NCI-H2029 (cell line): ENCODE measurements around the gene SUCLA2.
"Not testable (repeated sequence)": the region's sequence is repeated elsewhere in the genome, so short reads cannot be mapped to it uniquely, and the experiment has no call there.

Experiments used
- DNase-seq: peaks from one replicate; lab custom pipeline; 2025; lab: John Stamatoyannopoulos, UW

The SUCLA2 gene

DNA sequence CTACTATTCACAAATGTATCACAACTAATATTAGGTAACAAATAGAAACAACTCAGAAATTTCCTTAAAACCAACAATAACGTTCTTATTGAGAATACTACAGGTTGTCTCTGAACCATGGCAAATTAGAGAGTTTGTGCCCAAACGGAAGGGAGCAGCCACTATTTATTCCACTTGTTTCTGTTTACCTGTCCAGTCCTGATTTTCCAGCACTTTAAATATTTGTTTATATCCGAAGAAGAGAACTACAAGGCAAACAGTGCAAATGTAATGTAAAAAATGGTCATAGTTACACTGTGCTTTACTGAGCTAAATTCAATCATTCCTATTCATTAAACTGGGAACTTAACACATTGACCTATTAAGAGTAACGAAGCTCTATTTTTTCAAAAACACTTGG is 9.2 kb downstream of the SUCLA2 start:
- DNase-seq: no peak

DNA sequence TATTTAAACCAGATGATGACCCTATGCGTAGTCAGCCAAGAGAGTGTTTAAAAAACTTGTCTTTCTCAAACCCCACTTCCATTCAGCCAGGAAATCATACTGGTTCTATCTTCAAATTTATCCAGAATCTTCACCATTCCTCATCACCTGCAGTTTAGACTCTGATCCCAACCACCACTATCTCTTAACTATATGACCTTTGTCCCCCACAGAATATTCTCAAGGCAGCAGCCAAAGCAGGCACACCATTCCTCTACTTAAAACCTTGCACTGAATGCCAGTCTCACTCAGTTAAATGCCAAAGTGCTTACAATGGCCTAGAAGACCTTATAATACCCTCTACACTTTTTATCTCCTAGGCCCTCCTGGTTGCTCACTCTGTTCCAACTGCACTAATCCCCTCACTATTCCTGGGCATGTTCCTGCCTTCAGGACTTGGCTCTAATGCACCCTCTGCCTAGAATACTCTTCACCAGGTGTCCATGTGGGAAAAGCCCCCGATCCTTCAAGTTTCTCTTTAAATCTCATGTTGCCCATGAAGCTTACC is 10.1 kb downstream of the SUCLA2 start:
- DNase-seq: no peak

DNA sequence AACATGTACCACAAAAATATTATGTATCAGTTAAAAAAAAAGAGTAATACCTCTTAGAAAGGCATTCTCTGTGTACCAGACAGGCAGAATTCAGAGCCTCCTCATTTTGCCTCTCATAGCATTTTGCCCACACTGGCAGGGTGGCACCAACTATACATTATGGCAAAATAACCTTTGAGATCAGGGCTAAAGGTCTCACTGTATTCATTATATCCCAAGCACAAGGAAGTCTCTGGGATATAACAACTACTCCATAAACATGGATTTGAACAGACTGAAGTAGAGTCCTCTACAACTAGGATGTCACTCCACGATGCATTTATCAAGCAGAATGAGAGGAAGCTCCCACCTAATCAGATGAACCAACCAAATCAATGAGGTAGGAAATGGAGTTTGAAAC is 10.6 kb downstream of the SUCLA2 start:
- no peak for DNase-seq

- DNase-seq: no peak
These were observed 18.0 kb downstream of the SUCLA2 start for GRCh38 chr13:47983070-47983469.

DNA sequence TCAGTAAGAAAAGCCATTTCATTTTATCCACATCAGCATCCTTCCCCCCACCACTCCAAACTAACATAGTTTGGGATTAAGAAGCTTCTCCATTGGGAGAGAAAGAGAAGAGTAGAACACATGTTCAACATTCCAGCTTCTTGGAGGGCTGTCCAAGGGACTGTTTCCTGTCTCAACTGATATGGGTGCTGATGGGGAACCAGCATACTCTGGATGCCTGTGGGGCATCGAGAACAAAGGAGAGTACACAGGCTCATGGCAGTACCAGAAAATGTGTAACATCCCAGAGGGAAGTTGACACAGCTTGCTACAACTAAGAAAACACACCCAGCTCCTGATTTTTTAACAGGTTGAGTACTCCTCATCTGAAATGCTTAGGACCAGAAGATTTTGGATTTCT is 24.7 kb downstream of the SUCLA2 start:
- DNase-seq: no peak

- no peak for DNase-seq
These were observed 36.2 kb downstream of the SUCLA2 start for GRCh38 chr13:47964863-47965262.

GRCh38 chr13:47962237-47962636 is 38.8 kb downstream of the SUCLA2 start:
- no peak for DNase-seq

DNA sequence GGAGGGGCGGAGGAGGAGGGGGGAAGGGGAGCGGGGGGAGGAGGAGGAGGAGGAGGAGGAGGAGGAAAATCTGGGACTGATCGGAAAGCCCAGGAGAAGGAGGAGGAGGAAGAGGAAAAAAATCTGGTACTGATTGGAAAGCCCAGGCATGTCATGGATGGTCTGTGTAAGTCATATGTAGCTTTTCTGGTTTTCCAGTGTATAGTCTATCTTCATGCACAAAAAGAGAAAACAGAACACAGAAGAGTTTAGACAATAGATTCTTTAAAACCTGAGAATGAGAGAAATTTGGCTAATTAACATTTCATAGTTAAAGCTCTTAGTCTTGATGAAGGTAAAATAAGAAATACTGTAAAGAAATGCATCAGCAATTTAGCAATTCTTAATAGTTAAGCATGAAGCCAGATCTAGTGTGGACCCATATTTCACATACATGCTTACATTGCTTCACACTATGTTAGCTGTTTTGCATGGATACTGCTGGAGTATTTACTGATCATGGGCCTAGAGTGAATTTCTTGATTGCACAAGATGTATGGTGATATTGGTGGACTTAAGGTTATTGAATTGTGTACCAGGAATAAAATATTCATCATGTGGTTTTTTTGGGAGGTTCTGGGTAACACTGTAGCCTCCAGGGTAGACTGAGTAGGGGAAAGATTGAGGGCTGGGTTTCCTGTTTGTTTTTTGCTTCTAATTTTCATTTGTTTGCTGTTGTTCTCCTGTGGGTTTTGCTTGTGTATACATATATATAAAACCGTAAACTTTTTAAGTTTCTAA is 41.4 kb downstream of the SUCLA2 start:
- DNase-seq: no peak

DNA sequence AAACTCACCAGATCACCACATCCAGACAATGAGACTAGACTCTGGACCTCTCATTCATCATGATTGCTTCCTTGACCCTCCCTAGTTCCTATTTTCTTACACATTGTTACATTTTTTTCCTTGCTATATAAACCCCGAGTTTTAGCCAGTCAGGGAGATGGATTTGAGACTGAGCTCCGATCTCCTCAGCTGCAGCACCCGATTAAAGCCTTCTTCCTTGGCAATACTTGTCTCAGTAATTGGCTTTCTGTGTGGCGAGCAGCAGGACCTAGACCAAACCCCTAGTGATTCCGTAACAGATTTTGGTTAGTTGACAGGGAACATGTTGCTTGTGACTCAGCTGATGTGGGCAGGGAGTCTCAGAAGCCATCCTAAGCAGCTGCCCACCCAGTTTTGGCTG is 44.0 kb downstream of the SUCLA2 start:
- no peak for DNase-seq

DNA sequence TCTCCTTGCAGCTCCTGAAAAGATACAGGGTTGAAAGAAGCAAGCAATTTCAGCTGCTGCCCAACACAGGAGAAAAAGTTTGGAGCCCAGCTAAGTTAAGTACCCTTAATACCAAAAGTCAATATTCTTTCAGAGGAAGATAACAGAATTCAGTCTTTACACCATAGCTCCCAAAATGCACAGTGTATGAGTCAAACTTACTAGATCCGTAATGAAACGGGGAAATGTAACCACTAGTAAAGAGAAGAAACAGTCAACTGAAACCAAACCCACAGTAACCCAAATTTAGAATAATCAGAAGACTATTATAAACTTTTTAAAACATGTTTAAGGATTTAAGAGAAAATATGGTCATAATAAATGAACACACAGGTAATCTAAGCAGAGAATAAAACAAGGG is 45.2 kb downstream of the SUCLA2 start:
- DNase-seq: no peak

GRCh38 chr13:47949799-47950198 is 51.3 kb downstream of the SUCLA2 start:
- no peak for DNase-seq

GRCh38 chr13:47945738-47946137 is 55.3 kb downstream of the SUCLA2 start:
- no peak for DNase-seq

DNA sequence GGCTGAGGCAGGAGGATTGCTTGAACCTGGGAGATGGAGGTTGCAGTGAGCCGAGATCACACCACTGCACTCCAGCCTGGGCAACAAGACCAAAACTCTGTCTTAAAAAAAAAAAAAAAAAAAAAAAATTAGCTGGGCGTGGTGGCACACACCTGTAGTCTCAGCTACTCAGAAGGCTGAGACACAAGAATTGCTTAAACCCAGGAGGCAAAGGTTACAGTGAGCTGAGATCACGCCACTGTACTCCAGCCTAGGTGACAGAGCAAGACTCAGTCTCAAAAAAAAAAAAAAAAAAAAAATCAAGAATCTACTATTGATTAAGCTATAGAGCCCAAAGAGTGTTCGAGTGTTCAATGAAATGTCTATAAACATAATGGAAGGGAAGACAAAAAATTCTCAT is 55.9 kb downstream of the SUCLA2 start:
- DNase-seq: not testable (repeated sequence)

DNA sequence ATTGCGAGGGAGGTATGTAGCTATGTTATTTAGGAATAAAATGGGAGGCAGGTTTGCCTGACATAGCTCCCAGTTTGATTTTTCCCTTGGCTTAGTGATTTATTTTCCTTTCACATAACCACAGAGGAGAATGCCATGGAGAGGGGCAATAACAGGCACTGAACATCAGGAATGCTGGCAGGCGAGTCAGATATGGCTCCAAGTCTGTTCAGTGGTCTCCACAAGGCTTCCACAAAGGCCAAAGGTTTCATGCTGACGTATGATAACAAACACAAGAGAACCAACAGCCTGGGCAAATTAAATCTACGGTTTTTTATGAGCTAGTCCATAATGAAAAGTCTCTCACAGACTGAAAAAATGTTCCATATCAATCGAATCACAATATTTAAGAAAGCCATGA is 66.7 kb downstream of the SUCLA2 start:
- DNase-seq: no peak

- no peak for DNase-seq
These were observed 67.8 kb downstream of the SUCLA2 start for GRCh38 chr13:47932950-47933923.

DNA sequence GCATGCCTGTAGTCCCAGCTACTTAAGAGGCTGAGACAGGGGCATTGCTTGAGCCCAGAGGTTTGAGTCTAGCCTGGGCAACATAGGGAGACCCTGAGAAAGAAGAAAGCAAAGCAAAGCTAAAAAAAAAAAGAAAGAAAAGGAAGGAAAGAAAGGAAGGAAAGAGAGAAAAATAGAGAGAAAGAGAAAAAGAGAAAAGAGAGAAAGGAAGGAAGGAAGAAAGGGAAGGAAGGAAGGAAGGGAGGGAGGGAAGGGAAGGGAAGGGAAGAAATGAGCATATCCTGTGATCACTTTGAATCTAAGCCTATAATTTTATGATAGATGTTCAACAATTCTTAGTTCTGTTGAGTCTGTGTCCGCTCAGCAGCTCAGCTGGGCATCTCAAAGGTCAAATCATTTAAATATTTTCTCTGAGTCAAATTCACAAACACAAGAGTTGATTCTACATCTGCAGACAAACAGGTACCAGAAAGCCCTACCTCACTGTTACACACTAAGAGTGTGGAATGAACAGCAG is 70.4 kb downstream of the SUCLA2 start:
- no peak for DNase-seq

DNA sequence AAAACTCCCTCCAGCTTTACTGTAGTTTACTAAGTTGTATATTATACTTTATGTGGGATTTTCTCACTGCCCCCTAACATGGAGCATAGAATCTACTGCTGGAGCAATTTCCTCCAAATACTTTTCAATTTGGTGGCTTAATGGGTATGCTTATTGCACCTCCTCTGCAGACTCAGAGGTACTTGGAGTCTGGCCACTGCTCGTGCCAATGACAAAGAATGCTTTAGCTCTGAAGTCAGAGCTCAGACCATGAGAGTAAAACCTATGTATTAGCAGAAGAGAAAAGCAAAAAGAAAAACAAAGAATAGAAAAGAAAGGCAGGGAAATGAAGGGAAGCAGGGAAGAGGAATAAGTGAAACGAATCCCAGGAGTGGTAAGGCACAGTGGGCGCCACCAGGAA is 71.9 kb downstream of the SUCLA2 start:
- DNase-seq: no peak

- no peak for DNase-seq
These were observed 84.0 kb downstream of the SUCLA2 start for GRCh38 chr13:47917022-47917574.

GRCh38 chr13:47908197-47908902 is 92.7 kb downstream of the SUCLA2 start:
- no peak for DNase-seq

- no peak for DNase-seq
These were observed 96.2 kb downstream of the SUCLA2 start for GRCh38 chr13:47904891-47905290.

DNA sequence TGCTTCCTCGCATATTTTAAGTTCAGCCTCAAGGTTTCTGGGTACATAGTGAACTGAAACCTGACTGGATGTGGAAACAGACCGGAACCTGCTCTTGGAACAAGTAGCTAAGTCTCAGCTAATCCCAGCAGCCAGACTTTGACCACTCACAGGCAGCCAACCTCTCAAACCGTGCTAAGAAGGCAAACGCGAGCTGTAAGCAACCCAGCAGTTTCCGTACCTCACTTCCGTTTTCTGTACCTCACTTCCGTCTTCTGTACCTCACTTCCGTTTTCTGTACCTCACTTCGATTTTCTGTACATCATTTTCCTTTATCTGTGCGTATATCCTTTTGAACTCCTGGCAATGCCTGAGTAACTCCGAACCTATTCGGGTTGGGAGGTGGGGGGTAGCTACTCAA is 96.8 kb downstream of the SUCLA2 start:
- DNase-seq: no peak

DNA sequence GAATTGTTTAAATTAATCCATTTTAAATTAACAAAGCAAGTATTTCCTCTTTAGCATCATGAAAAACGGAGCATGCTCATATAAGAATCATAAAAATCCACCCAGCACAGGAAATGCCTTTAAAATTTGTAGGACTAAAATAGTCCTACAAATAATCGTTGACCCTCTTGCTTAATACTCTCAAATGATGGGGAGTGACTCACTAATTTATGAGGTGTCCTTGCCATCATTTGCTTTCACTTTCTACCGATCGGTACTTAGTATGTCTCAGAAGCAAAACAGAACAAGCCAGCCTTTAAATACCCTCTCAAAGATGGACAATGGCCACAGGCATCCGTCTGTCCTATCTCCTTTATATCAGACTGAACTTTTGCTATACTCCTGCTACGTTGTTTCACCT is 97.2 kb downstream of the SUCLA2 start:
- DNase-seq: no peak
